ENCODE results near the gene YIPF2. TPM values are rescaled to one million over a fixed set of nuclear protein-coding genes. Genes with fewer than 3 reads are reported as not detected.
"Not testable (repeated sequence)": the region's sequence is repeated elsewhere in the genome, so short reads cannot be mapped to it uniquely, and the experiment has no call there.

The YIPF2 gene
- total RNA-seq, 1 experiment from 2014 or later: 29.0 TPM

DNA sequence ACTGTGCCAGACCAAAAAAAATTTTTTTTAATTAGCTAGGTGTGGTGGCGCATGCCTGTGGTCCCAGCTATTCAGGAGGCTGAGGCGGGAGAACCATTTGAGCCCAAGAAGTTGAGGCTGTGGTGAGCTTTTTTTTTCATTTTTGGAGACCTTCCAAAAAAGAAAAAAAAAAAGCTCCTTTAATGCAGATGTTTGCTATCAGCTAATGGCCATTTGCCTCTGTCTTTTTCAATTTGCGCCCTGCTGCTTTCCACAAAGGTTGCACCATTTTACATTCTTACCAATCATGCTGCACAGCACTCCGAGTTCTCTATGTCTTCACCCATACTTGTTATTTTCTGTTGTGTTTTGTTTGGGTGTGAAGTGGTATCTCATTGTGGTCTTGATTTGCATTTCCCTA, 16.8 kb upstream of the YIPF2 start:
- ChIA-PET CTCF (interaction anchor here (0.7 kb wide), 1 partner anchor 25 kb away, joined by 3 read pairs; no protein-coding TSS in a partner anchor), POLR2A (interaction anchor here (0.6 kb wide), 1 partner anchor 214 kb away, joined by 6 read pairs; no protein-coding TSS in a partner anchor)
- Histone ChIP-seq H3K4me1 (ENCODE audit: control insufficient read depth, insufficient read depth, low read length) (peaks cover 10% of the 10 kb centered on the region), H3K27me3 (ENCODE audit: control insufficient read depth, insufficient read depth, low read length) (no peaks in the 10 kb centered on the region), H3K9me3 (ENCODE audit: control insufficient read depth, insufficient read depth, low read depth, low read length) (no peaks in the 10 kb centered on the region), H3K27ac (ENCODE audit: low read length) (no peak overlapping the region), H3K4me3 (ENCODE audit: low read depth in 2 of 2, low read length in 2 of 2) (no peak overlapping the region), H3K36me3 (ENCODE audit: control insufficient read depth, insufficient read depth, low read length) (no peaks in the 10 kb centered on the region)
- intact Hi-C loops (cut with micrococcal nuclease; ENCODE audit: unreplicated experiment) (no loop called here), in situ Hi-C loops (cut with HindIII; ENCODE audit: low pct_unique_long_range_greater_than_20kb, low sequenced_read_pairs) (no loop called here)
- ATAC-seq: no peak
- no peak for DNase-seq (ENCODE audit: low read depth, low spot score)
- TF ChIP-seq, protein P1, sequence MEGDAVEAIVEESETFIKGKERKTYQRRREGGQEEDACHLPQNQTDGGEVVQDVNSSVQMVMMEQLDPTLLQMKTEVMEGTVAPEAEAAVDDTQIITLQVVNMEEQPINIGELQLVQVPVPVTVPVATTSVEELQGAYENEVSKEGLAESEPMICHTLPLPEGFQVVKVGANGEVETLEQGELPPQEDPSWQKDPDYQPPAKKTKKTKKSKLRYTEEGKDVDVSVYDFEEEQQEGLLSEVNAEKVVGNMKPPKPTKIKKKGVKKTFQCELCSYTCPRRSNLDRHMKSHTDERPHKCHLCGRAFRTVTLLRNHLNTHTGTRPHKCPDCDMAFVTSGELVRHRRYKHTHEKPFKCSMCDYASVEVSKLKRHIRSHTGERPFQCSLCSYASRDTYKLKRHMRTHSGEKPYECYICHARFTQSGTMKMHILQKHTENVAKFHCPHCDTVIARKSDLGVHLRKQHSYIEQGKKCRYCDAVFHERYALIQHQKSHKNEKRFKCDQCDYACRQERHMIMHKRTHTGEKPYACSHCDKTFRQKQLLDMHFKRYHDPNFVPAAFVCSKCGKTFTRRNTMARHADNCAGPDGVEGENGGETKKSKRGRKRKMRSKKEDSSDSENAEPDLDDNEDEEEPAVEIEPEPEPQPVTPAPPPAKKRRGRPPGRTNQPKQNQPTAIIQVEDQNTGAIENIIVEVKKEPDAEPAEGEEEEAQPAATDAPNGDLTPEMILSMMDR (IDR thresholded peaks at IDR 0.05): no peak
- TF ChIP-seq POLR2AphosphoS5 (IDR thresholded peaks at IDR 0.05; ENCODE audit: low read depth, low read length) (no peak), SIN3A (IDR thresholded peaks at IDR 0.05; ENCODE audit: borderline replicate concordance, insufficient read depth, low read depth, low read length) (no peak), TCF7L2 (IDR thresholded peaks at IDR 0.05; ENCODE audit: low read depth, low read length) (no peak)
- TF ChIP-seq, protein P2, sequence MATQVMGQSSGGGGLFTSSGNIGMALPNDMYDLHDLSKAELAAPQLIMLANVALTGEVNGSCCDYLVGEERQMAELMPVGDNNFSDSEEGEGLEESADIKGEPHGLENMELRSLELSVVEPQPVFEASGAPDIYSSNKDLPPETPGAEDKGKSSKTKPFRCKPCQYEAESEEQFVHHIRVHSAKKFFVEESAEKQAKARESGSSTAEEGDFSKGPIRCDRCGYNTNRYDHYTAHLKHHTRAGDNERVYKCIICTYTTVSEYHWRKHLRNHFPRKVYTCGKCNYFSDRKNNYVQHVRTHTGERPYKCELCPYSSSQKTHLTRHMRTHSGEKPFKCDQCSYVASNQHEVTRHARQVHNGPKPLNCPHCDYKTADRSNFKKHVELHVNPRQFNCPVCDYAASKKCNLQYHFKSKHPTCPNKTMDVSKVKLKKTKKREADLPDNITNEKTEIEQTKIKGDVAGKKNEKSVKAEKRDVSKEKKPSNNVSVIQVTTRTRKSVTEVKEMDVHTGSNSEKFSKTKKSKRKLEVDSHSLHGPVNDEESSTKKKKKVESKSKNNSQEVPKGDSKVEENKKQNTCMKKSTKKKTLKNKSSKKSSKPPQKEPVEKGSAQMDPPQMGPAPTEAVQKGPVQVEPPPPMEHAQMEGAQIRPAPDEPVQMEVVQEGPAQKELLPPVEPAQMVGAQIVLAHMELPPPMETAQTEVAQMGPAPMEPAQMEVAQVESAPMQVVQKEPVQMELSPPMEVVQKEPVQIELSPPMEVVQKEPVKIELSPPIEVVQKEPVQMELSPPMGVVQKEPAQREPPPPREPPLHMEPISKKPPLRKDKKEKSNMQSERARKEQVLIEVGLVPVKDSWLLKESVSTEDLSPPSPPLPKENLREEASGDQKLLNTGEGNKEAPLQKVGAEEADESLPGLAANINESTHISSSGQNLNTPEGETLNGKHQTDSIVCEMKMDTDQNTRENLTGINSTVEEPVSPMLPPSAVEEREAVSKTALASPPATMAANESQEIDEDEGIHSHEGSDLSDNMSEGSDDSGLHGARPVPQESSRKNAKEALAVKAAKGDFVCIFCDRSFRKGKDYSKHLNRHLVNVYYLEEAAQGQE (IDR thresholded peaks at IDR 0.05; ENCODE audit: insufficient read depth in 1 of 2, low read depth in 2 of 2, low read length in 1 of 2): no peak
- BruUV-seq (replicated peaks): no TSS peak

DNA sequence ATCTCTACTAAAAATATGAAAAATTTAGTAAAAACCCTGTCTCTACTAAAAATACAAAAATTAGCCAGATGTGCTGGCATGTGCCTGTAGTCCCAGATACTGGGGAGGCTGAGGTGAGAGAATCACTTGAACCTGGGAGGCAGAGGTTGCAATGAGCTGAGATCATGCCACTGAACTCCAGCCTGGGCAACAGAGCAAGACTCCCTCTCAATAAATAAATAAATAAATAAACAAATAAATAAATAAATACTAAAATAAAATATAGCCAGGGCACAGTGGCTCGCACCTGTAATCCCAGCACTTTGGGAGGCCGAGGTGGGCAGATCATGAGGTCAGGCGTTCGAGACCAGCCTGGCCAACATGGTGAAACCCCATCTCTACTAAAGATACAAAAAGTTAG, 15.0 kb upstream of the YIPF2 start:
- CTCF ChIA-PET; H3K9me3 ChIP-seq (ENCODE audit: control insufficient read depth, insufficient read depth, low read depth, low read length); DNase-seq (ENCODE audit: low read depth, low spot score); H3K4me3 ChIP-seq (ENCODE audit: low read depth in 2 of 2, low read length in 2 of 2); ATAC-seq; BruUV-seq (replicated peaks); H3K27ac ChIP-seq (ENCODE audit: low read length); POLR2A ChIA-PET; intact Hi-C loops (cut with micrococcal nuclease; ENCODE audit: unreplicated experiment); H3K27me3 ChIP-seq (ENCODE audit: control insufficient read depth, insufficient read depth, low read length); H3K36me3 ChIP-seq (ENCODE audit: control insufficient read depth, insufficient read depth, low read length); in situ Hi-C loops (cut with HindIII; ENCODE audit: low pct_unique_long_range_greater_than_20kb, low sequenced_read_pairs): not testable (repeated sequence)
- H3K4me1 ChIP-seq (ENCODE audit: control insufficient read depth, insufficient read depth, low read length): peaks cover 15% of the 10 kb centered on the region

DNA sequence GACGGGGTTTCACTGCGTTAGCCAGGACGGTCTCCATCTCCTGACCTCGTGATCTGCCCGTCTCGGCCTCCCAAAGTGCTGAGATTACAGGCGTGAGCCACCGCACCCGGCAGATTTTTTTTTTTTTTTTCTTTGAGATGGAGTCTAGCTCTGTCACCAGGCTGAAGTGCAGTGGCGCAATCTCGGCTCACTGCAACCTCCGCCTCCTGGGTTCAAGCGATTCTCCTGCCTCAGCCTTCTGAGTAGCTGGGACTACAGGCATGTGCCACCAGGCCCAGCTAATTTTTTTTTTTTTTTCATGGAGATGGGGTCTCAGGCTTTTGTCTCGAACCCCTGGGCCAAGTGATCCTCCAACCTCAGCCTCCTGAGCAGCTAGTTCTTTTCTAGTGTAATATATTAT, 13.2 kb upstream of the YIPF2 start:
- H3K27ac ChIP-seq (ENCODE audit: low read length): peak overlapping the region; percentile 57; the same call in 1 of the 2 replicates
- CTCF ChIA-PET: interaction anchor here (0.6 to 1.5 kb wide), 11 partner anchors 9 to 634 kb away, joined by 3 to 12 read pairs (median 7); no protein-coding TSS in a partner anchor
- BruUV-seq (replicated peaks); H3K9me3 ChIP-seq (ENCODE audit: control insufficient read depth, insufficient read depth, low read depth, low read length); in situ Hi-C loops (cut with HindIII; ENCODE audit: low pct_unique_long_range_greater_than_20kb, low sequenced_read_pairs); intact Hi-C loops (cut with micrococcal nuclease; ENCODE audit: unreplicated experiment); H3K36me3 ChIP-seq (ENCODE audit: control insufficient read depth, insufficient read depth, low read length); DNase-seq (ENCODE audit: low read depth, low spot score); H3K27me3 ChIP-seq (ENCODE audit: control insufficient read depth, insufficient read depth, low read length): not testable (repeated sequence)
- peak overlapping the region in 1 of 2 experiments; percentile 11; a peak in 1 of 4 replicates for H3K4me3 ChIP-seq (ENCODE audit: low read depth in 2 of 2, low read length in 2 of 2)
- POLR2A ChIA-PET: interaction anchor here (0.7 kb wide), 1 partner anchor 22 kb away, joined by 10 read pairs; no protein-coding TSS in a partner anchor
- peak; percentile 57 for ATAC-seq
- peaks cover 11% of the 10 kb centered on the region for H3K4me1 ChIP-seq (ENCODE audit: control insufficient read depth, insufficient read depth, low read length)

Measured in Panc1 (cell line).